HCT116 (cell line): ENCODE results near the gene ANO2.

ENCODE experiments used
- CBX3 ChIP-seq: IDR thresholded peaks from 2 replicates; pipeline ENCODE4 v1.6.1; 2012; ENCODE audit warnings: low read depth
- EGR1 ChIP-seq: IDR thresholded peaks from 2 replicates; pipeline ENCODE4 v1.6.1; 2012; ENCODE audit warnings: low read depth
- EZH2 ChIP-seq: fragments of 200-600 bp; sonication (generic); IDR thresholded peaks from 2 replicates; pipeline ENCODE4 v1.6.1; 2017; ENCODE audit warnings: antibody characterized with exemption, mixed run types
- EZH2phosphoT487 ChIP-seq: fragments of 200-600 bp; IDR thresholded peaks from 2 replicates; pipeline ENCODE4 v1.6.1; 2018; ENCODE audit warnings: antibody characterized with exemption, borderline replicate concordance
- POLR2A ChIP-seq: IDR thresholded peaks from 2 replicates; pipeline ENCODE4 v1.7.0; 2011; ENCODE audit warnings: borderline replicate concordance; ENCODE audit not compliant: insufficient read depth, insufficient read length; ENCODE audit errors: extremely low read depth
- POLR2AphosphoS5 ChIP-seq: IDR thresholded peaks from 2 replicates; pipeline ENCODE4 v1.6.1; 2011; ENCODE audit warnings: mild to moderate bottlenecking, low read depth, low read length, moderate library complexity
- SP1 ChIP-seq: IDR thresholded peaks from 2 replicates; pipeline ENCODE4 v1.6.1; 2012; ENCODE audit warnings: low read depth
- ZNF274 ChIP-seq: fragments of 200-500 bp; sonication (Bioruptor generic); IDR thresholded peaks from 2 replicates; pipeline ENCODE4 v1.6.1; 2014; ENCODE audit warnings: mild to moderate bottlenecking, low read depth, low read length, inconsistent platforms
- TF ChIP-seq, protein P1 (sequence below): IDR thresholded peaks from 2 replicates; pipeline ENCODE4 v1.6.1; 2012; ENCODE audit warnings: low read depth
- TF ChIP-seq, protein P2 (sequence below), 3 experiments: fragments of 200-600 bp in 1 of 3; sonication (generic) in 1 of 3; IDR thresholded peaks in 2 of 3; conservative IDR thresholded peaks in 1 of 3; 2 replicates each; pipeline ENCODE4 v1.5.1; 2012 to 2017; ENCODE audit warnings: low read depth in 2 of 3, low read length in 2 of 3, antibody characterized with exemption in 1 of 3, borderline replicate concordance in 1 of 3, control low read depth in 1 of 3, mild to moderate bottlenecking in 1 of 3, mixed read lengths in 1 of 3, mixed run types in 1 of 3, moderate library complexity in 1 of 3; ENCODE audit not compliant: insufficient read depth in 1 of 3

DNA sequence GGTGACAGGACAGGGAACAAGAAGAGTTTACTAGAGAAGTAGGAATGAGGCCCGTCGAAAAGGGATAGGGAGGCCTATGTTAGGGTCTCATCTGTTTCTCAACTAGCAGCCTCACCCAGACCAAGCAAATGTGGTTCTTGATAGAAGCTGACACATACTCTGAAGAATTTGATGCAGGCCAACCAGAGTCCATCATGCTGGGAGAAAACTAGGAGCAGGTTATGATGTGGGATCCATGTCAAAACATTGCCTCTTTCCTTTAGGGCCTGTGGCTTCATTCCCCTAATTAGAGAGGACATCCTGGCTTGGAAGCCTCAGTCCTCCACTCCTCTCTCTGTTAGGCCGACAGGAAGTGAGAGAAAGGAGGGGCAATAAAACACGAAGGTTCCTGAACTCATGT lies 390.3 kb downstream of the ANO2 start:
- no peak for TF ChIP-seq SP1
- TF ChIP-seq, protein P1, sequence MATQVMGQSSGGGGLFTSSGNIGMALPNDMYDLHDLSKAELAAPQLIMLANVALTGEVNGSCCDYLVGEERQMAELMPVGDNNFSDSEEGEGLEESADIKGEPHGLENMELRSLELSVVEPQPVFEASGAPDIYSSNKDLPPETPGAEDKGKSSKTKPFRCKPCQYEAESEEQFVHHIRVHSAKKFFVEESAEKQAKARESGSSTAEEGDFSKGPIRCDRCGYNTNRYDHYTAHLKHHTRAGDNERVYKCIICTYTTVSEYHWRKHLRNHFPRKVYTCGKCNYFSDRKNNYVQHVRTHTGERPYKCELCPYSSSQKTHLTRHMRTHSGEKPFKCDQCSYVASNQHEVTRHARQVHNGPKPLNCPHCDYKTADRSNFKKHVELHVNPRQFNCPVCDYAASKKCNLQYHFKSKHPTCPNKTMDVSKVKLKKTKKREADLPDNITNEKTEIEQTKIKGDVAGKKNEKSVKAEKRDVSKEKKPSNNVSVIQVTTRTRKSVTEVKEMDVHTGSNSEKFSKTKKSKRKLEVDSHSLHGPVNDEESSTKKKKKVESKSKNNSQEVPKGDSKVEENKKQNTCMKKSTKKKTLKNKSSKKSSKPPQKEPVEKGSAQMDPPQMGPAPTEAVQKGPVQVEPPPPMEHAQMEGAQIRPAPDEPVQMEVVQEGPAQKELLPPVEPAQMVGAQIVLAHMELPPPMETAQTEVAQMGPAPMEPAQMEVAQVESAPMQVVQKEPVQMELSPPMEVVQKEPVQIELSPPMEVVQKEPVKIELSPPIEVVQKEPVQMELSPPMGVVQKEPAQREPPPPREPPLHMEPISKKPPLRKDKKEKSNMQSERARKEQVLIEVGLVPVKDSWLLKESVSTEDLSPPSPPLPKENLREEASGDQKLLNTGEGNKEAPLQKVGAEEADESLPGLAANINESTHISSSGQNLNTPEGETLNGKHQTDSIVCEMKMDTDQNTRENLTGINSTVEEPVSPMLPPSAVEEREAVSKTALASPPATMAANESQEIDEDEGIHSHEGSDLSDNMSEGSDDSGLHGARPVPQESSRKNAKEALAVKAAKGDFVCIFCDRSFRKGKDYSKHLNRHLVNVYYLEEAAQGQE = no peak
- TF ChIP-seq, protein P2, sequence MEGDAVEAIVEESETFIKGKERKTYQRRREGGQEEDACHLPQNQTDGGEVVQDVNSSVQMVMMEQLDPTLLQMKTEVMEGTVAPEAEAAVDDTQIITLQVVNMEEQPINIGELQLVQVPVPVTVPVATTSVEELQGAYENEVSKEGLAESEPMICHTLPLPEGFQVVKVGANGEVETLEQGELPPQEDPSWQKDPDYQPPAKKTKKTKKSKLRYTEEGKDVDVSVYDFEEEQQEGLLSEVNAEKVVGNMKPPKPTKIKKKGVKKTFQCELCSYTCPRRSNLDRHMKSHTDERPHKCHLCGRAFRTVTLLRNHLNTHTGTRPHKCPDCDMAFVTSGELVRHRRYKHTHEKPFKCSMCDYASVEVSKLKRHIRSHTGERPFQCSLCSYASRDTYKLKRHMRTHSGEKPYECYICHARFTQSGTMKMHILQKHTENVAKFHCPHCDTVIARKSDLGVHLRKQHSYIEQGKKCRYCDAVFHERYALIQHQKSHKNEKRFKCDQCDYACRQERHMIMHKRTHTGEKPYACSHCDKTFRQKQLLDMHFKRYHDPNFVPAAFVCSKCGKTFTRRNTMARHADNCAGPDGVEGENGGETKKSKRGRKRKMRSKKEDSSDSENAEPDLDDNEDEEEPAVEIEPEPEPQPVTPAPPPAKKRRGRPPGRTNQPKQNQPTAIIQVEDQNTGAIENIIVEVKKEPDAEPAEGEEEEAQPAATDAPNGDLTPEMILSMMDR (IDR thresholded peaks at IDR 0.05 in 2 of 3, conservative IDR thresholded peaks at IDR 0.05 in 1 of 3; ENCODE audit: borderline replicate concordance in 1 of 3, insufficient read depth in 1 of 3, low read depth in 2 of 3, low read length in 2 of 3) = no peak
- no peak for TF ChIP-seq POLR2AphosphoS5
- TF ChIP-seq ZNF274 = no peak
- no peak for TF ChIP-seq POLR2A
- no peak for TF ChIP-seq EZH2phosphoT487
- no peak for TF ChIP-seq CBX3
- no peak for TF ChIP-seq EGR1
- no peak for TF ChIP-seq EZH2
